Heart left ventricle (tissue), 16 donors: Measurements from ENCODE around the gene ARIH2. TPM values are rescaled to one million over a fixed set of nuclear protein-coding genes. Genes with fewer than 3 reads are reported as not detected.

ENCODE experiments used
- ATAC-seq, 4 donors: fragments of 200-7000 bp; cut with Tn5 transposase; one replicate each; pipeline ENCODE4 v1.9.1; 2020 to 2022; ENCODE audit warnings: moderate library complexity in 4 of 4, mild to moderate bottlenecking in 3 of 4, moderate number of reproducible peaks in 1 of 4
- DNase-seq, 5 donors: peaks; one replicate each; pipeline ENCODE4 v3.0.0-alpha.2; 2020
- H3K27ac ChIP-seq, 12 donors: fragments of 200-600 bp; sonication (generic) in 4 of 12; one replicate each; pipeline versions ENCODE4 v1.5.0 to v1.8.0; 2016 to 2022; ENCODE audit warnings: mild to moderate bottlenecking in 2 of 12
- H3K27me3 ChIP-seq, 9 donors: fragments of 200-600 bp; sonication (generic) in 2 of 9; one replicate each; pipeline versions ENCODE4 v1.5.1 to v1.8.0; 2016 to 2022; ENCODE audit warnings: mild to moderate bottlenecking in 3 of 9
- H3K36me3 ChIP-seq, 9 donors: fragments of 200-600 bp; sonication (generic) in 2 of 9; one replicate each; pipeline versions ENCODE4 v1.5.0 to v1.8.0; 2018 to 2022; ENCODE audit warnings: mild to moderate bottlenecking in 2 of 9
- H3K4me1 ChIP-seq, 12 donors: fragments of 200-600 bp; sonication (generic) in 4 of 12; one replicate each; pipeline versions ENCODE4 v1.5.0 to v1.8.0; 2016 to 2022; ENCODE audit warnings: mild to moderate bottlenecking in 3 of 12
- H3K4me3 ChIP-seq, 12 donors: fragments of 200-600 bp; sonication (generic) in 4 of 12; one replicate each; pipeline versions ENCODE4 v1.5.0 to v1.8.0; 2017 to 2022; ENCODE audit warnings: mild to moderate bottlenecking in 9 of 12, moderate library complexity in 4 of 12
- H3K9me3 ChIP-seq, 12 donors: fragments of 200-600 bp; sonication (generic) in 4 of 12; one replicate each; pipeline versions ENCODE4 v1.5.0 to v1.8.0; 2016 to 2022; ENCODE audit warnings: mild to moderate bottlenecking in 1 of 12
- CTCF ChIP-seq, 12 donors: fragments of 200-600 bp; sonication (generic) in 4 of 12; IDR thresholded peaks; one replicate each; pipeline versions ENCODE4 v1.5.0 to v1.8.0; 2018 to 2022; ENCODE audit warnings: antibody characterized with exemption in 12 of 12, mild to moderate bottlenecking in 5 of 12
- POLR2A ChIP-seq, 2 donors: fragments of 450-650 bp; IDR thresholded peaks; one replicate each; pipeline ENCODE4 v1.6.1; 2017; ENCODE audit warnings: antibody characterized with exemption in 2 of 2, mild to moderate bottlenecking in 2 of 2, moderate library complexity in 2 of 2
- WGBS, 4 donors: extraction: QIAGEN DNeasy Blood & Tissue Kit in 2 of 4; methylation state at CpG; one replicate each; pipeline versions ENCODE4 v1.1.5 to v1.1.7; 2013 to 2018; 5-methylcytosine and 5-hydroxymethylcytosine counted together
- intact Hi-C, 10 donors: fragments of 100-400 bp; cut with DNase I; formaldehyde crosslinking; loops; one replicate each; pipeline versions ENCODE4 v1.11.1 to v1.14.2; 2022
- polyA plus RNA-seq, 2 donors: library from polyadenylated mRNA; stranded (reverse); fragments of 200-250 nt; gene quantifications; one replicate each; pipeline ENCODE4 v1.2.3, GENCODE V29; 2013
- total RNA-seq, 9 donors: library from RNA; depleted of rRNA in 2 of 9; stranded (reverse); fragments of >200 nt in 2 of 9; fragmentation: NEBNext Ultra II Directional in 3 of 9; extraction: Animal tissue kit (Norgen Biotek cat#: 25700) in 3 of 9; gene quantifications; one replicate each; pipeline versions ENCODE4 v1.1.0 to v1.2.4, GENCODE V29; 2016 to 2023
- donor health status: ischemic (EF 13 %, LVEDD 7.1; RV severe dilation, severe dysfunction).
- donor health status: healthy with polysubstance abuse.
- donor health status: DM: no; HTN: yes; CAD: no.
- donor health status: DM: no; HTN: no; CAD: no.
- donor health status: ischemic (EF 25% LVEDD 6.9; RV normal size, moderate dysfunction).
- donor health status: ischemic (EF 25% LVEDD 5.7; RV mildly dilated, moderate dysfunction).
- donor health status: healthy.
- donor health status: DM: yes; HTN: yes; CAD: no.
- donor health status: ischemic (EF 35%, LVEDD 5.7; RV mildly dilated, moderate dysfunction).
- donor health status: nonischemic (EF 11% LVEDD 7.7; RV severe dilation, severe dysfunction).
- donor health status: DM: yes; HTN: yes; CAD: no.
- donor health status: PGD.
- donor health status: ischemic (EF 29% LVEDD 5.4; RV normal size, mild dysfunction).
- donor health status: nonischemic (EF 23%, LVEDD 6.1; RV moderate dilation, normal function).

ARIH2 gene
- total and polyA plus RNA-seq, 11 donors: 77.6 to 223 (median 126) TPM

GRCh38 chr3:48989126-48989795, 70.6 kb downstream of the ARIH2 start:
- DNase-seq (no peak), ATAC-seq (no peak)
- H3K4me1 ChIP-seq: peaks cover 0 to 36% (median 22%) of the 10 kb centered on the region in 12 donors
- no peaks in the 10 kb centered on the region for H3K9me3 ChIP-seq
- intact Hi-C loops: loop anchor here in 6 of 10 donors (2.0 to 10.0 kb wide), 5 partner anchors 32 to 458 kb away; partner anchors contain the start of gene QRICH1 (in 2 of the 6)
- H3K4me3 ChIP-seq: peak overlapping the region; percentile 63 to 95 (median 87)
- peak overlapping the region; percentile 68 to 98 (median 90) for H3K27ac ChIP-seq
- WGBS, 4 donors: 4 to 13% (median 7%) methylated on average over 12 to 21 of the region's 21 CpGs
- no peak for TF ChIP-seq CTCF (IDR thresholded peaks at IDR 0.05)
- TF ChIP-seq POLR2A (IDR thresholded peaks at IDR 0.05): no peak
- no peaks in the 10 kb centered on the region for H3K27me3 ChIP-seq
- peaks cover 0 to 31% (median 21%) of the 10 kb centered on the region in 9 donors for H3K36me3 ChIP-seq

- 0 to 1% (median 0%) methylated on average over 27 to 91 of the region's 91 CpGs for WGBS, 4 donors
- peak; percentile 67 to 91 (median 88) for ATAC-seq
These were observed 71.4 kb downstream of the ARIH2 start, which contains the start of gene P4HTM for GRCh38 chr3:48989796-48990635. Gene P4HTM, plus strand, starts transcription at chr3:48990241. Its CDS starts 16 bp downstream, at chr3:48990257.

GRCh38 chr3:48990636-48991469, 72.2 kb downstream of the ARIH2 start:
- peak; percentile 3 to 35 (median 26) for ATAC-seq
- no peaks in the 10 kb centered on the region for H3K9me3 ChIP-seq
- intact Hi-C loops: loop anchor here in 1 of 10 donors (5.0 kb wide), 1 partner anchor 456 kb away; no protein-coding TSS in a partner anchor
- peak overlapping the region; percentile 63 to 95 (median 87) for H3K4me3 ChIP-seq
- peaks cover 0 to 36% (median 22%) of the 10 kb centered on the region in 12 donors for H3K4me1 ChIP-seq
- WGBS, 4 donors: 5 to 7% (median 6%) methylated on average over 22 to 40 of the region's 40 CpGs
- peak overlapping the region; percentile 68 to 98 (median 90) for H3K27ac ChIP-seq
- peak in 1 of 5 donors; percentile 58 for DNase-seq
- peaks cover 0 to 20% (median 11%) of the 10 kb centered on the region in 9 donors for H3K36me3 ChIP-seq
- H3K27me3 ChIP-seq: no peaks in the 10 kb centered on the region
- TF ChIP-seq POLR2A (IDR thresholded peaks at IDR 0.05) (no peak), CTCF (IDR thresholded peaks at IDR 0.05) (no peak)

More at GRCh38 chr3:48989796-48990635, 71.4 kb downstream of the ARIH2 start, which contains the start of gene P4HTM:
- H3K4me1 ChIP-seq: peaks cover 0 to 36% (median 22%) of the 10 kb centered on the region in 12 donors
- intact Hi-C loops: loop anchor here in 7 of 10 donors (2.0 to 10.0 kb wide), 5 partner anchors 31 to 457 kb away; partner anchors contain the start of gene QRICH1 (in 2 of the 7)
- no peaks in the 10 kb centered on the region for H3K9me3 ChIP-seq
- peak in 9 of 12 donors; percentile 22 to 61 (median 40) for TF ChIP-seq CTCF (IDR thresholded peaks at IDR 0.05)
- TF ChIP-seq POLR2A (IDR thresholded peaks at IDR 0.05): peak in 1 of 2 donors; percentile 51
- peak; percentile 87 to 92 (median 91) for DNase-seq
- H3K4me3 ChIP-seq: peak within 1 kb of the TSS; percentile 63 to 95 (median 87)
- H3K27ac ChIP-seq: peak within 1 kb of the TSS; percentile 68 to 98 (median 90)
- H3K27me3 ChIP-seq: no peaks in the 10 kb centered on the region
- H3K36me3 ChIP-seq: peaks cover 0 to 25% (median 14%) of the 10 kb centered on the region in 9 donors
